GM12892 (cell line): ENCODE data around the gene CCNDBP1.

Experiments
- POLR2A ChIP-seq: IDR thresholded peaks from 2 replicates; pipeline ENCODE4 v1.6.1; 2011; ENCODE audit warnings: low read depth, low read length, control low read depth
- POLR2AphosphoS5 ChIP-seq: IDR thresholded peaks from 2 replicates; pipeline ENCODE4 v1.6.1; 2011; ENCODE audit warnings: low read depth, low read length, control low read depth
- TAF1 ChIP-seq: IDR thresholded peaks from 2 replicates; pipeline ENCODE4 v1.6.1; 2011; ENCODE audit warnings: low read depth, mild to moderate bottlenecking, control low read depth, low read length, borderline replicate concordance

- no peak for TF ChIP-seq TAF1
- no peak for TF ChIP-seq POLR2A
- no peak for TF ChIP-seq POLR2AphosphoS5
Measured at GRCh38 chr15:43219929-43220928, 35.0 kb downstream of the CCNDBP1 start.
